H9 (cell line): Measurements from ENCODE around the gene AZGP1. TPM values are rescaled to one million over a fixed set of nuclear protein-coding genes. Genes with fewer than 3 reads are reported as not detected.

Source experiments
- DNase-seq: peaks from one replicate; pipeline ENCODE4 v3.0.0-alpha.2; 2017
- H2AFZ ChIP-seq: one replicate; pipeline ENCODE4 v1.6.1; 2013; ENCODE audit warnings: mild to moderate bottlenecking, low read length, control low read depth, moderate library complexity
- H2AK5ac ChIP-seq: 2 replicates; pipeline ENCODE4 v1.6.1; 2013; ENCODE audit warnings: low read length, control low read depth, mixed read lengths; ENCODE audit not compliant: insufficient read length
- H2BK120ac ChIP-seq: one replicate; pipeline ENCODE4 v1.6.1; 2013; ENCODE audit warnings: low read depth, mild to moderate bottlenecking, low read length, control low read depth, inconsistent platforms; ENCODE audit not compliant: poor library complexity, severe bottlenecking
- H2BK12ac ChIP-seq: 2 replicates; pipeline ENCODE4 v1.6.1; 2013; ENCODE audit warnings: low read length, control low read depth, mixed read lengths, low read depth; ENCODE audit not compliant: insufficient read length
- H2BK15ac ChIP-seq: 2 replicates; pipeline ENCODE4 v1.6.1; 2013; ENCODE audit warnings: low read depth, low read length, control low read depth
- H2BK20ac ChIP-seq: one replicate; pipeline ENCODE4 v1.6.1; 2013; ENCODE audit warnings: low read depth, mild to moderate bottlenecking, low read length, control low read depth, inconsistent platforms; ENCODE audit not compliant: poor library complexity, severe bottlenecking
- H2BK5ac ChIP-seq: 2 replicates; pipeline ENCODE4 v1.6.1; 2013; ENCODE audit warnings: low read length, control low read depth, mixed read lengths; ENCODE audit not compliant: insufficient read length
- H3K14ac ChIP-seq: 2 replicates; pipeline ENCODE4 v1.6.1; 2013; ENCODE audit warnings: low read length, control low read depth; ENCODE audit not compliant: insufficient read depth
- H3K18ac ChIP-seq: 2 replicates; pipeline ENCODE4 v1.6.1; 2013; ENCODE audit warnings: low read depth, mild to moderate bottlenecking, mixed read lengths, low read length, control low read depth; ENCODE audit not compliant: insufficient read length
- H3K23ac ChIP-seq: 2 replicates; pipeline ENCODE4 v1.6.1; 2013; ENCODE audit warnings: low read length, control low read depth, mixed read lengths, low read depth; ENCODE audit not compliant: insufficient read length
- H3K23me2 ChIP-seq: 2 replicates; pipeline ENCODE4 v1.6.1; 2013; ENCODE audit warnings: low read depth, mild to moderate bottlenecking, mixed read lengths, low read length, control low read depth; ENCODE audit not compliant: insufficient read length, poor library complexity, severe bottlenecking
- H3K27ac ChIP-seq: 2 replicates; pipeline ENCODE4 v1.5.1; 2013; ENCODE audit warnings: low read length, control low read depth, mixed read lengths, low read depth; ENCODE audit not compliant: insufficient read length
- H3K27me3 ChIP-seq: 2 replicates; pipeline ENCODE4 v1.6.1; 2013; ENCODE audit warnings: low read length, control low read depth, inconsistent platforms; ENCODE audit not compliant: insufficient read depth
- H3K4ac ChIP-seq: 2 replicates; pipeline ENCODE4 v1.6.1; 2013; ENCODE audit warnings: low read depth, mild to moderate bottlenecking, control low read depth, inconsistent platforms, low read length, moderate library complexity
- H3K4me1 ChIP-seq: 2 replicates; pipeline ENCODE4 v1.6.1; 2013; ENCODE audit warnings: low read length, control low read depth, inconsistent platforms; ENCODE audit not compliant: insufficient read depth
- H3K4me2 ChIP-seq: 2 replicates; pipeline ENCODE4 v1.6.1; 2013; ENCODE audit warnings: low read length, control low read depth, mixed read lengths; ENCODE audit not compliant: insufficient read length, insufficient read depth
- H3K56ac ChIP-seq: 2 replicates; pipeline ENCODE4 v1.6.1; 2013; ENCODE audit warnings: low read depth, mild to moderate bottlenecking, mixed read lengths, low read length, control low read depth; ENCODE audit not compliant: insufficient read length
- H3K79me1 ChIP-seq: 2 replicates; pipeline ENCODE4 v1.6.1; 2013; ENCODE audit warnings: low read depth, mild to moderate bottlenecking, moderate library complexity, low read length, control low read depth, inconsistent platforms; ENCODE audit not compliant: insufficient read depth, poor library complexity, severe bottlenecking
- H3K79me2 ChIP-seq: 2 replicates; pipeline ENCODE4 v1.6.1; 2013; ENCODE audit warnings: low read length, control low read depth, inconsistent platforms; ENCODE audit not compliant: insufficient read depth
- H3K9ac ChIP-seq: 2 replicates; pipeline ENCODE4 v1.6.1; 2013; ENCODE audit warnings: low read length, control low read depth, mixed read lengths; ENCODE audit not compliant: insufficient read length; ENCODE audit errors: extremely low read depth
- H3K9me3 ChIP-seq: one replicate; pipeline ENCODE4 v1.6.1; 2013; ENCODE audit warnings: low read depth, low read length, inconsistent platforms; ENCODE audit not compliant: control insufficient read depth
- H3T11ph ChIP-seq: one replicate; pipeline ENCODE4 v1.6.1; 2013; ENCODE audit warnings: mild to moderate bottlenecking, low read length, control low read depth, inconsistent platforms
- H4K20me1 ChIP-seq: one replicate; pipeline ENCODE4 v1.6.1; 2013; ENCODE audit not compliant: control insufficient read depth, insufficient read length, insufficient read depth
- H4K5ac ChIP-seq: 2 replicates; pipeline ENCODE4 v1.6.1; 2013; ENCODE audit warnings: low read depth, mild to moderate bottlenecking, mixed read lengths, low read length, control low read depth; ENCODE audit not compliant: insufficient read length
- H4K8ac ChIP-seq: replicated peaks from 2 replicates; pipeline ENCODE4 v1.6.1; 2013; ENCODE audit warnings: low read length, control low read depth, mixed read lengths, low read depth; ENCODE audit not compliant: insufficient read length
- H4K91ac ChIP-seq: 2 replicates; pipeline ENCODE4 v1.6.1; 2013; ENCODE audit warnings: low read depth, mild to moderate bottlenecking, moderate library complexity, mixed read lengths, low read length, control low read depth; ENCODE audit not compliant: insufficient read length
- H3K27ac Mint-ChIP-seq, 3 experiments: 2 replicates in 2 of 3; 3 replicates in 1 of 3; pipeline ENCODE4 v1.8.0; 2020 to 2021; ENCODE audit warnings: mixed read lengths in 3 of 3, mild to moderate bottlenecking in 1 of 3, moderate library complexity in 1 of 3
- H3K27me3 Mint-ChIP-seq: 2 replicates; pipeline ENCODE4 v1.8.0; 2021; ENCODE audit warnings: low read depth, mild to moderate bottlenecking, moderate library complexity, mixed read lengths
- H3K36me3 Mint-ChIP-seq, 3 experiments: 2 replicates in 2 of 3; 3 replicates in 1 of 3; pipeline ENCODE4 v1.8.0; 2020 to 2021; ENCODE audit warnings: low read depth in 3 of 3, mixed read lengths in 3 of 3; ENCODE audit not compliant: insufficient read depth in 1 of 3
- H3K4me1 Mint-ChIP-seq, 2 experiments: 2 replicates each; pipeline ENCODE4 v1.8.0; 2020; ENCODE audit warnings: mixed read lengths in 2 of 2
- H3K4me3 Mint-ChIP-seq, 2 experiments: 2 replicates in 1 of 2; 3 replicates in 1 of 2; pipeline ENCODE4 v1.8.0; 2020 to 2021; ENCODE audit warnings: mild to moderate bottlenecking in 2 of 2, mixed read lengths in 2 of 2, moderate library complexity in 1 of 2
- H3K9me3 Mint-ChIP-seq, 2 experiments: 2 replicates in 1 of 2; 3 replicates in 1 of 2; pipeline ENCODE4 v1.8.0; 2020; ENCODE audit warnings: mild to moderate bottlenecking in 2 of 2, mixed read lengths in 2 of 2, moderate library complexity in 1 of 2
- CTCF ChIP-seq: fragments of 200-600 bp; sonication (generic); conservative IDR thresholded peaks from 3 replicates; pipeline ENCODE4 v1.8.0; 2021; ENCODE audit warnings: antibody characterized with exemption, mild to moderate bottlenecking
- WGBS: extraction: QIAGEN DNeasy Blood & Tissue Kit; methylation state at CpG from one replicate; pipeline ENCODE4 v1.1.7; 2013; ENCODE audit warnings: missing lambda C conversion rate, low lambda C conversion rate, mixed read lengths; ENCODE audit not compliant: insufficient read length; ENCODE audit errors: extremely low coverage; 5-methylcytosine and 5-hydroxymethylcytosine counted together
- total RNA-seq: library from RNA; stranded (reverse); gene quantifications from 2 replicates; pipeline ENCODE4 v1.2.1, GENCODE V29; 2021

The AZGP1 gene
- total RNA-seq, 1 experiment from 2014 or later: not detected

- H3K79me1 ChIP-seq: no peaks in the 10 kb centered on the region
- no peak overlapping the region for H2AFZ ChIP-seq
- no peak overlapping the region for H2BK120ac ChIP-seq
- no peak overlapping the region for H3K14ac ChIP-seq
- no peak overlapping the region for H3K23ac ChIP-seq
- H3K79me2 ChIP-seq: no peaks in the 10 kb centered on the region
- H2BK15ac ChIP-seq: no peak overlapping the region
- H4K5ac ChIP-seq: no peak overlapping the region
- no peak overlapping the region for H3K4ac ChIP-seq
- H3K4me2 ChIP-seq: no peak overlapping the region
- H3K9me3 Mint-ChIP-seq: peaks cover 36 to 45% of the 10 kb centered on the region in 2 experiments
- H3K27ac Mint-ChIP-seq: peak overlapping the region in 1 of 3 experiments; percentile 84; a peak in 1 of 7 replicates
- H4K8ac ChIP-seq: no peak overlapping the region
- H2BK5ac ChIP-seq: no peak overlapping the region
- peaks cover 26 to 36% of the 10 kb centered on the region in 2 experiments for H3K4me1 Mint-ChIP-seq
- H3K27ac ChIP-seq: no peak overlapping the region
- H3T11ph ChIP-seq: no peak overlapping the region
- DNase-seq: no peak
- no peak overlapping the region for H2BK20ac ChIP-seq
- peak overlapping the region; percentile 88 for H2AK5ac ChIP-seq
- no peaks in the 10 kb centered on the region for H3K27me3 ChIP-seq
- H3K23me2 ChIP-seq: no peaks in the 10 kb centered on the region
- H3K9ac ChIP-seq: no peak overlapping the region
- peaks cover 18 to 45% (median 31%) of the 10 kb centered on the region in 3 experiments for H3K36me3 Mint-ChIP-seq
- no peak for TF ChIP-seq CTCF
- H3K9me3 ChIP-seq: no peaks in the 10 kb centered on the region
- H3K27me3 Mint-ChIP-seq: peaks cover 1% of the 10 kb centered on the region; the same call in 1 of the 2 replicates
- peaks cover 11% of the 10 kb centered on the region; the same call in 1 of the 2 replicates for H3K4me1 ChIP-seq
- H2BK12ac ChIP-seq: no peak overlapping the region
- no peak overlapping the region for H3K4me3 Mint-ChIP-seq
- H4K91ac ChIP-seq: no peak overlapping the region
- no peak overlapping the region for H3K56ac ChIP-seq
- peak overlapping the region; percentile 17 for H3K18ac ChIP-seq
- WGBS: no CpG with 5 or more reads among the region's 1 CpG
- H4K20me1 ChIP-seq: no peaks in the 10 kb centered on the region
Observed at GRCh38 chr7:99947608-99948007, 28.2 kb downstream of the AZGP1 start.
